Measurements from ENCODE around the gene PLAA.

Gene PLAA

DNA sequence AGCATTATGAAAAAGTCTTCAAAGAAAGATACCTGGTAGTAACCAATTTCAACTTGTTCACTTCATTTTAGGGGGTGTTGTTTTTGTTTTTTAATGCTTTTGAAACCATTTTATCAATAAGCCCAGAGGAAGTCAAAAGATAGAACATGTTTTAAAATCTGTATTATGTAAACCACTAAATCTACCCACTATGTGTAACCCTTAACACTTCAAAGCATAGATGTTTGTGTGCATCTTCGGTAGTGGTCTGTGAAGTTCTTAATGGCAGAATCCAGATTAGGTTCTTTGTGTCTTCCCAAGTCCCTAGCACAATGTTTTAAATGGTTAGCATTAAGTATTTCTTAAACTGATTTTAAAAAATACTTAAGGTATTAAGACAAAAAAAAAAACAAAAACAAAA, 6.3 kb downstream of the PLAA start:
- Histone ChIP-seq H3K36me3 (ENCODE audit: control insufficient read depth in 2 of 2, insufficient read depth in 1 of 2, low read length in 2 of 2) (peaks cover 4 to 6% of the 10 kb centered on the region in 2 experiments), H3K4me3 (ENCODE audit: low read depth, low read length) (no peak overlapping the region), H3K9me3 (ENCODE audit: control insufficient read depth, insufficient read depth, low read depth, low read length) (peaks cover 2% of the 10 kb centered on the region; the same call in 1 of the 2 replicates), H3K4me1 (ENCODE audit: control insufficient read depth, insufficient read depth, low read length) (peaks cover 10% of the 10 kb centered on the region), H3K27ac (ENCODE audit: extremely low read depth, low read depth, low read length) (no peak overlapping the region)
- ChIA-PET POLR2A (no interaction called here), CTCF (interaction anchor here (0.7 kb wide), 1 partner anchor 59 kb away, joined by 4 read pairs; no protein-coding TSS in a partner anchor)
- TF ChIP-seq, protein P1, sequence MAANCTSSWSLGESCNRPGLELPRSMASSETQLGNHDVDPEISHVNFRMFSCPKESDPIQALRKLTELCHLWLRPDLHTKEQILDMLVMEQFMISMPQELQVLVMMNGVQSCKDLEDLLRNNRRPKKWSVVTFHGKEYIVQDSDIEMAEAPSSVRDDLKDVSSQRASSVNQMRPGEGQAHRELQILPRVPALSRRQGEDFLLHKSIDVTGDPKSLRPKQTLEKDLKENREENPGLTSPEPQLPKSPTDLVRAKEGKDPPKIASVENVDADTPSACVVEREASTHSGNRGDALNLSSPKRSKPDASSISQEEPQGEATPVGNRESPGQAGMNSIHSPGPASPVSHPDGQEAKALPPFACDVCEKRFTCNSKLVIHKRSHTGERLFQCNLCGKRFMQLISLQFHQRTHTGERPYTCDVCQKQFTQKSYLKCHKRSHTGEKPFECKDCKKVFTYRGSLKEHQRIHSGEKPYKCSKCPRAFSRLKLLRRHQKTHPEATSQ (tag by site-specific recombination; IDR thresholded peaks at IDR 0.05): no peak
- TF ChIP-seq ZNF473 (tag by site-specific recombination; IDR thresholded peaks at IDR 0.05) (no peak), ZNF248 (tag by site-specific recombination; IDR thresholded peaks at IDR 0.05) (no peak), GFI1B (tag by site-specific recombination; IDR thresholded peaks at IDR 0.05) (no peak), ZNF266 (tag by site-specific recombination; IDR thresholded peaks at IDR 0.05; ENCODE audit: low read depth) (no peak), SETDB1 (IDR thresholded peaks at IDR 0.05; ENCODE audit: insufficient read length, low read length) (no peak), ZNF433 (tag by site-specific recombination; IDR thresholded peaks at IDR 0.05; ENCODE audit: low read depth) (no peak), ZNF776 (tag by site-specific recombination; IDR thresholded peaks at IDR 0.05; ENCODE audit: borderline replicate concordance) (no peak), ZBTB48 (tag by site-specific recombination; IDR thresholded peaks at IDR 0.05) (no peak), ZNF335 (tag by site-specific recombination; conservative IDR thresholded peaks at IDR 0.05) (no peak), SP7 (tag by site-specific recombination; IDR thresholded peaks at IDR 0.05) (no peak)
- TF ChIP-seq, protein P2, sequence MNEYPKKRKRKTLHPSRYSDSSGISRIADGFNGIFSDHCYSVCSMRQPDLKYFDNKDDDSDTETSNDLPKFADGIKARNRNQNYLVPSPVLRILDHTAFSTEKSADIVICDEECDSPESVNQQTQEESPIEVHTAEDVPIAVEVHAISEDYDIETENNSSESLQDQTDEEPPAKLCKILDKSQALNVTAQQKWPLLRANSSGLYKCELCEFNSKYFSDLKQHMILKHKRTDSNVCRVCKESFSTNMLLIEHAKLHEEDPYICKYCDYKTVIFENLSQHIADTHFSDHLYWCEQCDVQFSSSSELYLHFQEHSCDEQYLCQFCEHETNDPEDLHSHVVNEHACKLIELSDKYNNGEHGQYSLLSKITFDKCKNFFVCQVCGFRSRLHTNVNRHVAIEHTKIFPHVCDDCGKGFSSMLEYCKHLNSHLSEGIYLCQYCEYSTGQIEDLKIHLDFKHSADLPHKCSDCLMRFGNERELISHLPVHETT (tag by site-specific recombination; IDR thresholded peaks at IDR 0.05): no peak
- TF ChIP-seq, protein P3, sequence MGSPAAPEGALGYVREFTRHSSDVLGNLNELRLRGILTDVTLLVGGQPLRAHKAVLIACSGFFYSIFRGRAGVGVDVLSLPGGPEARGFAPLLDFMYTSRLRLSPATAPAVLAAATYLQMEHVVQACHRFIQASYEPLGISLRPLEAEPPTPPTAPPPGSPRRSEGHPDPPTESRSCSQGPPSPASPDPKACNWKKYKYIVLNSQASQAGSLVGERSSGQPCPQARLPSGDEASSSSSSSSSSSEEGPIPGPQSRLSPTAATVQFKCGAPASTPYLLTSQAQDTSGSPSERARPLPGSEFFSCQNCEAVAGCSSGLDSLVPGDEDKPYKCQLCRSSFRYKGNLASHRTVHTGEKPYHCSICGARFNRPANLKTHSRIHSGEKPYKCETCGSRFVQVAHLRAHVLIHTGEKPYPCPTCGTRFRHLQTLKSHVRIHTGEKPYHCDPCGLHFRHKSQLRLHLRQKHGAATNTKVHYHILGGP (tag by site-specific recombination; IDR thresholded peaks at IDR 0.05): no peak

DNA sequence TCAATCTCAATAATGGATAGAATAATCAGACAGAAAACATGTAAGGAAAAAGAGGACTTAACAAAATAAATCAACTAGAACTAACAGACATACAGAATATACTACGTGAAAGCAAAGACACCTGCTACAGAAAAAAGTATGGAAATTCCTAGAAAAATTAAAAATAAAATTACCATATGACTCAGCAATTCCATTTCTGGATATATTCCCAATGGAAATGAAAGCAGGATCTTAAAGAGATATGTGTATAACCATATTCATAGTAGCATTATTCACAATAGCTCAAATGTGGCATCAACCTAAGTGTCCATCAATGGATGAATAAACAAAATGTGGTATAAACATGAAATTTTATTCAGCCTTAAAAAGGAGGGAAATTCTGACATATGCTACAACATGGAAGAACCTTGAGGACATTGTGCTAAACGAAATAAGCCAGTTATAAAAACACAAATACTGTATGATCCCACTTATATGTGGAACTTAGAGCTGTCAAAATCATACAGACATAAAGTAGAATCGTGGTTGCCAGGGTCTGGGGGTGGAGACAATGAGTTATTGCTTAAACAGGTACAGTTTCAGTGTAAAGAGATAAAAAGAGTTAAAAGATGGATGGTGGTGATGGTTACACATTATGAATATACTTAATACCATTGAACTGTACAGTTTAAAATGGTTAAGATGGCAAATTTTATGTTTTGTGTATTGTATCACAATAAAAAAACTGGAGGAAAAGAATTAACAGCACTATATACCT, 6.9 kb downstream of the PLAA start:
- ChIA-PET POLR2A (no interaction called here), CTCF (no interaction called here)
- peaks cover 8% of the 10 kb centered on the region; the same call in 1 of the 2 replicates for H3K4me1 ChIP-seq (ENCODE audit: control insufficient read depth, insufficient read depth, low read length)
- H3K4me3 ChIP-seq (ENCODE audit: low read depth, low read length): no peak overlapping the region
- no peak overlapping the region for H3K27ac ChIP-seq (ENCODE audit: extremely low read depth, low read depth, low read length)
- H3K36me3 ChIP-seq (ENCODE audit: control insufficient read depth in 2 of 2, insufficient read depth in 1 of 2, low read length in 2 of 2): peaks cover 4 to 6% of the 10 kb centered on the region in 2 experiments
- peaks cover 2% of the 10 kb centered on the region; the same call in 1 of the 2 replicates for H3K9me3 ChIP-seq (ENCODE audit: control insufficient read depth, insufficient read depth, low read depth, low read length)
- no peak for TF ChIP-seq ZNF791 (tag by site-specific recombination; IDR thresholded peaks at IDR 0.05)
- no peak for TF ChIP-seq ZNF629 (tag by site-specific recombination; IDR thresholded peaks at IDR 0.05)
- TF ChIP-seq, protein P4, sequence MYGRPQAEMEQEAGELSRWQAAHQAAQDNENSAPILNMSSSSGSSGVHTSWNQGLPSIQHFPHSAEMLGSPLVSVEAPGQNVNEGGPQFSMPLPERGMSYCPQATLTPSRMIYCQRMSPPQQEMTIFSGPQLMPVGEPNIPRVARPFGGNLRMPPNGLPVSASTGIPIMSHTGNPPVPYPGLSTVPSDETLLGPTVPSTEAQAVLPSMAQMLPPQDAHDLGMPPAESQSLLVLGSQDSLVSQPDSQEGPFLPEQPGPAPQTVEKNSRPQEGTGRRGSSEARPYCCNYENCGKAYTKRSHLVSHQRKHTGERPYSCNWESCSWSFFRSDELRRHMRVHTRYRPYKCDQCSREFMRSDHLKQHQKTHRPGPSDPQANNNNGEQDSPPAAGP (tag by site-specific recombination; IDR thresholded peaks at IDR 0.05): no peak
- no peak for TF ChIP-seq ZFP3 (tag by site-specific recombination; IDR thresholded peaks at IDR 0.05; ENCODE audit: low read depth)
- TF ChIP-seq, protein P5, sequence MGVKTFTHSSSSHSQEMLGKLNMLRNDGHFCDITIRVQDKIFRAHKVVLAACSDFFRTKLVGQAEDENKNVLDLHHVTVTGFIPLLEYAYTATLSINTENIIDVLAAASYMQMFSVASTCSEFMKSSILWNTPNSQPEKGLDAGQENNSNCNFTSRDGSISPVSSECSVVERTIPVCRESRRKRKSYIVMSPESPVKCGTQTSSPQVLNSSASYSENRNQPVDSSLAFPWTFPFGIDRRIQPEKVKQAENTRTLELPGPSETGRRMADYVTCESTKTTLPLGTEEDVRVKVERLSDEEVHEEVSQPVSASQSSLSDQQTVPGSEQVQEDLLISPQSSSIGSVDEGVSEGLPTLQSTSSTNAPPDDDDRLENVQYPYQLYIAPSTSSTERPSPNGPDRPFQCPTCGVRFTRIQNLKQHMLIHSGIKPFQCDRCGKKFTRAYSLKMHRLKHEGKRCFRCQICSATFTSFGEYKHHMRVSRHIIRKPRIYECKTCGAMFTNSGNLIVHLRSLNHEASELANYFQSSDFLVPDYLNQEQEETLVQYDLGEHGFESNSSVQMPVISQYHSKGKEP (tag by site-specific recombination; IDR thresholded peaks at IDR 0.05): no peak
- TF ChIP-seq MZF1 (tag by site-specific recombination; IDR thresholded peaks at IDR 0.05; ENCODE audit: borderline replicate concordance): no peak
- TF ChIP-seq YY1 (tag by site-specific recombination; IDR thresholded peaks at IDR 0.05): no peak
- TF ChIP-seq ZNF596 (tag by site-specific recombination; IDR thresholded peaks at IDR 0.05): no peak
- no peak for TF ChIP-seq ZNF157 (tag by site-specific recombination; IDR thresholded peaks at IDR 0.05)
- TF ChIP-seq KLF10 (tag by site-specific recombination; IDR thresholded peaks at IDR 0.05): no peak
- TF ChIP-seq, protein P6, sequence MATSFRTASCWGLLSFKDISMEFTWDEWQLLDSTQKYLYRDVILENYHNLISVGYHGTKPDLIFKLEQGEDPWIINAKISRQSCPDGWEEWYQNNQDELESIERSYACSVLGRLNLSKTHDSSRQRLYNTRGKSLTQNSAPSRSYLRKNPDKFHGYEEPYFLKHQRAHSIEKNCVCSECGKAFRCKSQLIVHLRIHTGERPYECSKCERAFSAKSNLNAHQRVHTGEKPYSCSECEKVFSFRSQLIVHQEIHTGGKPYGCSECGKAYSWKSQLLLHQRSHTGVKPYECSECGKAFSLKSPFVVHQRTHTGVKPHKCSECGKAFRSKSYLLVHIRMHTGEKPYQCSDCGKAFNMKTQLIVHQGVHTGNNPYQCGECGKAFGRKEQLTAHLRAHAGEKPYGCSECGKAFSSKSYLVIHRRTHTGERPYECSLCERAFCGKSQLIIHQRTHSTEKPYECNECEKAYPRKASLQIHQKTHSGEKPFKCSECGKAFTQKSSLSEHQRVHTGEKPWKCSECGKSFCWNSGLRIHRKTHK (tag by site-specific recombination; IDR thresholded peaks at IDR 0.05): no peak
- no peak for TF ChIP-seq SCRT1 (tag by site-specific recombination; IDR thresholded peaks at IDR 0.05; ENCODE audit: borderline replicate concordance)
- TF ChIP-seq WT1 (tag by site-specific recombination; IDR thresholded peaks at IDR 0.05): no peak
- no peak for TF ChIP-seq ZNF341 (tag by site-specific recombination; IDR thresholded peaks at IDR 0.05; ENCODE audit: low read depth)
- TF ChIP-seq ZNF830 (tag by site-specific recombination; IDR thresholded peaks at IDR 0.05; ENCODE audit: low read depth): no peak
